ENCODE results near the gene PPARA.

The PPARA gene

DNA sequence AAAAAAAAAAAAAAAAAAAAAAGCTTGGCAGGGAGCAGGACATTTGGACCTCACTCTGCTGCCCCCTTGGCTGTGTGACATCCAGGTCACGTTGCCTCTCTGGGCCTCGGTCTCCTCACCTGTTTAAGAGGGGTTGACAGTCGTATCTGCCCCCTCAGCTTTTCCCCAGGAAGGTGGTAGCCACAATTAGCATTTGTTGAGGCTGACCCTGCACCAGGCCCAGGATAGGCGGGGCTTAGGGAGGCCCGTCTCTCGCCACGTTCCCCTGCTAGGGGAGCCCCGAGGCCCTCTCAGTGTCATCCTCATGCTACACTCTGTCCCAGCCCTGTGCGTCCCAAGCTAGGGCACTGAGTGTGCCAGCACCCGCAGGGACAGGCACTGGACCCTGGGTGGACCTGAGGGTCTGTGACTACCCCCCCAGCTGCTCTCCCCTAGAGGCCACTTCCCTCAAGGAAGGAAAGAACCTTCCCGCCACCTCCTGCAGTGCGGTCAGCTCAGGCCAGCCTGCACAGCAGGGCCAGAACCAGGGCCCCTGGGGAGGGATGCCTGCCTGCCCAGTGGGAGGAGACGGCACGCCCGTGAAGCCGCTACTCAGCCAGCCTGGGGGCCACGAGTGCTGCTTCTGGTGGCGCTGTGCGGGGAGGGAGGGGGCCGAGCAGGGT lies 38.5 kb upstream of the PPARA start:
- TF ChIP-seq, protein P1, sequence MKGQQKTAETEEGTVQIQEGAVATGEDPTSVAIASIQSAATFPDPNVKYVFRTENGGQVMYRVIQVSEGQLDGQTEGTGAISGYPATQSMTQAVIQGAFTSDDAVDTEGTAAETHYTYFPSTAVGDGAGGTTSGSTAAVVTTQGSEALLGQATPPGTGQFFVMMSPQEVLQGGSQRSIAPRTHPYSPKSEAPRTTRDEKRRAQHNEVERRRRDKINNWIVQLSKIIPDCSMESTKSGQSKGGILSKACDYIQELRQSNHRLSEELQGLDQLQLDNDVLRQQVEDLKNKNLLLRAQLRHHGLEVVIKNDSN (IDR thresholded peaks at IDR 0.05) = peak; percentile 22; the same call in 1 of the 2 replicates
- TF ChIP-seq, protein P2, sequence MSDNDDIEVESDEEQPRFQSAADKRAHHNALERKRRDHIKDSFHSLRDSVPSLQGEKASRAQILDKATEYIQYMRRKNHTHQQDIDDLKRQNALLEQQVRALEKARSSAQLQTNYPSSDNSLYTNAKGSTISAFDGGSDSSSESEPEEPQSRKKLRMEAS (IDR thresholded peaks at IDR 0.05) = peak; percentile 29; the same call in 1 of the 2 replicates
- TF ChIP-seq EP300 (IDR thresholded peaks at IDR 0.05; ENCODE audit: borderline replicate concordance) = peak; percentile 72
- 0 out of 2 replicates have a peak, but pooled peaks have one; percentile 55 for TF ChIP-seq ZBTB7A (IDR thresholded peaks at IDR 0.05; ENCODE audit: low read depth)
- no peak for TF ChIP-seq FOXM1 (IDR thresholded peaks at IDR 0.05; ENCODE audit: borderline replicate concordance, low read depth)
- TF ChIP-seq TAF1 (IDR thresholded peaks at IDR 0.05; ENCODE audit: low read depth) = peak; percentile 32; the same call in 1 of the 2 replicates
- TF ChIP-seq RAD21 (IDR thresholded peaks at IDR 0.05; ENCODE audit: low read depth) = no peak
- peak; percentile 85 for TF ChIP-seq TCF12 (IDR thresholded peaks at IDR 0.05; ENCODE audit: low read depth)

DNA sequence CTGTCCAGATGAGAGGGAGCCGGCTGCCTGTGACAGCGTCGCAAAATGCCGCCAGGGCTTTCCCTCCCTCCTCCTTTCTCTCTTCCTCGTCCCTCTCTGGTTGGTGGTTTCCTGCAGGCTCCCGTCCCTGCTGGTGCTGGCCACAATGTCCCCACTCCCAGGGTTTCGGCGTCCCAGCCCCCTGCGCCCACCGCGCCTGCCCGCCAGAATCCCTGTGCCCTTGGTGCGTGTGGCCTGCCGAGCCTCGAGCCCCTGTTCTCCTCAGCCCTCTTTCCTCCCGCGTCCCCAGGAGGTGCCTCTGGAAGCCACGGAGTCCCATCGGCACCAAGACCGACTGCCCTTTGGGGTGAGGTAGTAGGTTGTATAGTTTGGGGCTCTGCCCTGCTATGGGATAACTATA lies 37.9 kb upstream of the PPARA start:
- TF ChIP-seq RAD21 (IDR thresholded peaks at IDR 0.05; ENCODE audit: low read depth) (no peak), NFIC (IDR thresholded peaks at IDR 0.05) (no peak), EGR1 (IDR thresholded peaks at IDR 0.05) (no peak), FOXM1 (IDR thresholded peaks at IDR 0.05; ENCODE audit: borderline replicate concordance, low read depth) (no peak), ZBTB7A (IDR thresholded peaks at IDR 0.05; ENCODE audit: low read depth) (no peak), CEBPB (IDR thresholded peaks at IDR 0.05) (no peak), TEAD4 (IDR thresholded peaks at IDR 0.05) (no peak), TCF12 (IDR thresholded peaks at IDR 0.05; ENCODE audit: low read depth) (no peak), TAF1 (IDR thresholded peaks at IDR 0.05; ENCODE audit: low read depth) (no peak), CREB1 (IDR thresholded peaks at IDR 0.05; ENCODE audit: low read depth) (no peak), YY1 (IDR thresholded peaks at IDR 0.05; ENCODE audit: low read depth) (no peak), EP300 (IDR thresholded peaks at IDR 0.05; ENCODE audit: borderline replicate concordance) (no peak)
- TF ChIP-seq, protein P2 (IDR thresholded peaks at IDR 0.05) = no peak
- TF ChIP-seq, protein P3, sequence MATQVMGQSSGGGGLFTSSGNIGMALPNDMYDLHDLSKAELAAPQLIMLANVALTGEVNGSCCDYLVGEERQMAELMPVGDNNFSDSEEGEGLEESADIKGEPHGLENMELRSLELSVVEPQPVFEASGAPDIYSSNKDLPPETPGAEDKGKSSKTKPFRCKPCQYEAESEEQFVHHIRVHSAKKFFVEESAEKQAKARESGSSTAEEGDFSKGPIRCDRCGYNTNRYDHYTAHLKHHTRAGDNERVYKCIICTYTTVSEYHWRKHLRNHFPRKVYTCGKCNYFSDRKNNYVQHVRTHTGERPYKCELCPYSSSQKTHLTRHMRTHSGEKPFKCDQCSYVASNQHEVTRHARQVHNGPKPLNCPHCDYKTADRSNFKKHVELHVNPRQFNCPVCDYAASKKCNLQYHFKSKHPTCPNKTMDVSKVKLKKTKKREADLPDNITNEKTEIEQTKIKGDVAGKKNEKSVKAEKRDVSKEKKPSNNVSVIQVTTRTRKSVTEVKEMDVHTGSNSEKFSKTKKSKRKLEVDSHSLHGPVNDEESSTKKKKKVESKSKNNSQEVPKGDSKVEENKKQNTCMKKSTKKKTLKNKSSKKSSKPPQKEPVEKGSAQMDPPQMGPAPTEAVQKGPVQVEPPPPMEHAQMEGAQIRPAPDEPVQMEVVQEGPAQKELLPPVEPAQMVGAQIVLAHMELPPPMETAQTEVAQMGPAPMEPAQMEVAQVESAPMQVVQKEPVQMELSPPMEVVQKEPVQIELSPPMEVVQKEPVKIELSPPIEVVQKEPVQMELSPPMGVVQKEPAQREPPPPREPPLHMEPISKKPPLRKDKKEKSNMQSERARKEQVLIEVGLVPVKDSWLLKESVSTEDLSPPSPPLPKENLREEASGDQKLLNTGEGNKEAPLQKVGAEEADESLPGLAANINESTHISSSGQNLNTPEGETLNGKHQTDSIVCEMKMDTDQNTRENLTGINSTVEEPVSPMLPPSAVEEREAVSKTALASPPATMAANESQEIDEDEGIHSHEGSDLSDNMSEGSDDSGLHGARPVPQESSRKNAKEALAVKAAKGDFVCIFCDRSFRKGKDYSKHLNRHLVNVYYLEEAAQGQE (IDR thresholded peaks at IDR 0.05; ENCODE audit: low read depth) = no peak
- TF ChIP-seq, protein P1 (IDR thresholded peaks at IDR 0.05) = no peak

DNA sequence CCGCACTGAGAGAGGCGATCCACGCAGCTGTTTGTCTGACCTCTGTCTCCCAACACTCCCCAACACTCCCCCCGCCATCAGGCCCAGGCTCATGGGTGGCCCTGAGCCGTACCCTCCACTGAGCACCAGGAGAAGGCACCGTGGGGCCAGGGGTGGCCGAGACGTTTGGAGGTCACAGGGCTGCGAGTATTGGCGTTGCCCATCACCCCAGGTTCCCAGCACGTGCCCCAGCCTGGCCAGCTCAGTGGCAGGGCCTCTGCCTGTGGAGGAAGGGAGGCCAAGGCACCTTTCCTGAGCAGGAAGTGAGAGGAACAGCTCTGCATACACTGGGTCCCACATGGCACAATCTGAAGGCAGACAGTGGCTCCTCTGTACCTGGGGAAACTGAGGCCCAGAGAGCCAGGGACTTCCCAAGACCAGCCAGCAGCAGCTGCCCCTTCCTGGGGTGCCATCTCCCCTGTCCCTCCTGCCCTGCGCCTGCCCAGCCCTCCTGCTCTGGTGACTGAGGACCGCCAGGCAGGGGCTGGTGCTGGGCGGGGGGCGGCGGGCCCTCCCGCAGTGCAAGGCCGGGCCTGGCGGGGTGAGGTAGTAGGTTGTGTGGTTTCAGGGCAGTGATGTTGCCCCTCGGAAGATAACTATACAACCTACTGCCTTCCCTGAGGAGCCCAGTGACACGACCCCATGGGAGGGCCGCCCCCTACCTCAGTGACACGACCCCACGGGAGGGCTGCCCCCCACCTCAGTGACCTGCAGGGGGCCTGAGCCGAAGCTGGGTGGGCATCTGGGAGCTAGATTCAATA lies 37.0 kb upstream of the PPARA start:
- TF ChIP-seq TCF12 (IDR thresholded peaks at IDR 0.05; ENCODE audit: low read depth) (no peak), TEAD4 (IDR thresholded peaks at IDR 0.05) (no peak), ZBTB7A (IDR thresholded peaks at IDR 0.05; ENCODE audit: low read depth) (peak; percentile 49; the same call in 1 of the 2 replicates)

DNA sequence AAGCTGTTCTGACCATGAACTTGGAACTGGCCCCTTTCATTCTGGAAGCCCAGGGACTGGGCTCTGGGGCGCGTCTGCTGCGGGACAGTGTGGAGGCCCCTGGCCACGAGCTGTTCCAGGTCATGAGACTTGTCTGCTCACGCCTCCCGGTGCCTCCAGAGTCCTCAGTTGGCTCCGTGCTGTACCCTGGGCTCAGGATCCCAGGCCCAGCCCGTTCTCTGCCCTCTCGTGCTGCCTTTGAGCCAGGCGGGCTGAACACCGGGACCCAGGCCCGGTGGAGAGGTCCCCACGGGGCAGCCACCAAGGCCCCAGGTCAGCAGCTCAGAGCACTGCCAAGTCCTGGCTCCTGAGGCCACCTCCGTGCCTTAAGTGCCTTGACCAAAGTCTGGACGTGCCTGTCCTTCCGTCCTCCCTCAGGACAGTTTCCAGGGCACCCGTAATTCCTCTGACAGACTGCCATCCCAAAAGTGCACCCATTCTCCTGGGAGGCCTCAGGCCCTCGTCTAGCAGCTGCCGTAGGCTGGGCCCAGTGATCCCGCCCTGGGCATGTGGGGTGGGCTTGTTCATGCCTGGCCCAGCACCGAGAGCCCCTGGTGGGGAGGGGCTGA lies 36.3 kb upstream of the PPARA start:
- TF ChIP-seq TAF1 (IDR thresholded peaks at IDR 0.05; ENCODE audit: low read depth) (no peak), RAD21 (IDR thresholded peaks at IDR 0.05; ENCODE audit: low read depth) (no peak), YY1 (IDR thresholded peaks at IDR 0.05; ENCODE audit: low read depth) (no peak), NFIC (IDR thresholded peaks at IDR 0.05) (no peak), CREB1 (IDR thresholded peaks at IDR 0.05; ENCODE audit: low read depth) (no peak), TEAD4 (IDR thresholded peaks at IDR 0.05) (no peak), EGR1 (IDR thresholded peaks at IDR 0.05) (no peak), FOXM1 (IDR thresholded peaks at IDR 0.05; ENCODE audit: borderline replicate concordance, low read depth) (no peak), TCF12 (IDR thresholded peaks at IDR 0.05; ENCODE audit: low read depth) (no peak), EP300 (IDR thresholded peaks at IDR 0.05; ENCODE audit: borderline replicate concordance) (no peak), CEBPB (IDR thresholded peaks at IDR 0.05) (no peak), ZBTB7A (IDR thresholded peaks at IDR 0.05; ENCODE audit: low read depth) (no peak)
- TF ChIP-seq, protein P1 (IDR thresholded peaks at IDR 0.05) = no peak
- TF ChIP-seq, protein P2 (IDR thresholded peaks at IDR 0.05) = no peak
- TF ChIP-seq, protein P3 (IDR thresholded peaks at IDR 0.05; ENCODE audit: low read depth) = no peak
